ENCODE results near the gene CTCFL.

DNA sequence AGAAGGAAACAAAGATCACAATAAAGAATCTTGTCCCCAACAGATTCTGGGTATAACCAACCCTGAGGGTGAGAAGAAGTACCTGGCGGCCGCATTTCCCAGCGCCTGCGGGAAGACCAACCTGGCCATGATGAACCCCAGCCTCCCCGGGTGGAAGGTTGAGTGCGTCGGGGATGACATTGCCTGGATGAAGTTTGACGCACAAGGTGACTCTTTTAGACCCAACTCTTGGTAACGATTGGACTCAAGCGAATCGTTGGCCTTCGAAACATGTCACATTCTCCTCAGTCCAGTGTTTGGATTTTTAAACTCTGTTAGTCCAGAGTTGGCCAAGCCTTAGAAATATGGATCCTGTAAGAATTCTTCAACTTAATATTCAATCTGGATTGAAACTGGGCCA, 38.6 kb upstream of the CTCFL start:
- TF ChIP-seq, protein P1, sequence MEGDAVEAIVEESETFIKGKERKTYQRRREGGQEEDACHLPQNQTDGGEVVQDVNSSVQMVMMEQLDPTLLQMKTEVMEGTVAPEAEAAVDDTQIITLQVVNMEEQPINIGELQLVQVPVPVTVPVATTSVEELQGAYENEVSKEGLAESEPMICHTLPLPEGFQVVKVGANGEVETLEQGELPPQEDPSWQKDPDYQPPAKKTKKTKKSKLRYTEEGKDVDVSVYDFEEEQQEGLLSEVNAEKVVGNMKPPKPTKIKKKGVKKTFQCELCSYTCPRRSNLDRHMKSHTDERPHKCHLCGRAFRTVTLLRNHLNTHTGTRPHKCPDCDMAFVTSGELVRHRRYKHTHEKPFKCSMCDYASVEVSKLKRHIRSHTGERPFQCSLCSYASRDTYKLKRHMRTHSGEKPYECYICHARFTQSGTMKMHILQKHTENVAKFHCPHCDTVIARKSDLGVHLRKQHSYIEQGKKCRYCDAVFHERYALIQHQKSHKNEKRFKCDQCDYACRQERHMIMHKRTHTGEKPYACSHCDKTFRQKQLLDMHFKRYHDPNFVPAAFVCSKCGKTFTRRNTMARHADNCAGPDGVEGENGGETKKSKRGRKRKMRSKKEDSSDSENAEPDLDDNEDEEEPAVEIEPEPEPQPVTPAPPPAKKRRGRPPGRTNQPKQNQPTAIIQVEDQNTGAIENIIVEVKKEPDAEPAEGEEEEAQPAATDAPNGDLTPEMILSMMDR (IDR thresholded peaks at IDR 0.05; ENCODE audit: insufficient read depth, low read length), result no peak
- TF ChIP-seq SPI1 (IDR thresholded peaks at IDR 0.05; ENCODE audit: borderline replicate concordance, low read depth) (no peak), POLR2AphosphoS5 (IDR thresholded peaks at IDR 0.05; ENCODE audit: low read depth) (no peak)

Data from HL-60 (cell line).